ENCODE data around the gene GASK1B.

GASK1B gene

GRCh38 chr4:158172261-158173258 is at the start of gene GASK1B:
TSS of gene GASK1B (minus strand) at chr4:158173025. CDS start at chr4:158171375, 1,650 bp downstream.
- H3K4me3 ChIP-seq (ENCODE audit: low read length) = peak within 1 kb of the TSS; percentile 54
- TF ChIP-seq, protein P1, sequence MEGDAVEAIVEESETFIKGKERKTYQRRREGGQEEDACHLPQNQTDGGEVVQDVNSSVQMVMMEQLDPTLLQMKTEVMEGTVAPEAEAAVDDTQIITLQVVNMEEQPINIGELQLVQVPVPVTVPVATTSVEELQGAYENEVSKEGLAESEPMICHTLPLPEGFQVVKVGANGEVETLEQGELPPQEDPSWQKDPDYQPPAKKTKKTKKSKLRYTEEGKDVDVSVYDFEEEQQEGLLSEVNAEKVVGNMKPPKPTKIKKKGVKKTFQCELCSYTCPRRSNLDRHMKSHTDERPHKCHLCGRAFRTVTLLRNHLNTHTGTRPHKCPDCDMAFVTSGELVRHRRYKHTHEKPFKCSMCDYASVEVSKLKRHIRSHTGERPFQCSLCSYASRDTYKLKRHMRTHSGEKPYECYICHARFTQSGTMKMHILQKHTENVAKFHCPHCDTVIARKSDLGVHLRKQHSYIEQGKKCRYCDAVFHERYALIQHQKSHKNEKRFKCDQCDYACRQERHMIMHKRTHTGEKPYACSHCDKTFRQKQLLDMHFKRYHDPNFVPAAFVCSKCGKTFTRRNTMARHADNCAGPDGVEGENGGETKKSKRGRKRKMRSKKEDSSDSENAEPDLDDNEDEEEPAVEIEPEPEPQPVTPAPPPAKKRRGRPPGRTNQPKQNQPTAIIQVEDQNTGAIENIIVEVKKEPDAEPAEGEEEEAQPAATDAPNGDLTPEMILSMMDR (IDR thresholded peaks at IDR 0.05; ENCODE audit: insufficient read depth, low read depth, low read length, missing control alignments) = peak; percentile 78
- peak; percentile 69 for DNase-seq (ENCODE audit: low read depth)

DNA sequence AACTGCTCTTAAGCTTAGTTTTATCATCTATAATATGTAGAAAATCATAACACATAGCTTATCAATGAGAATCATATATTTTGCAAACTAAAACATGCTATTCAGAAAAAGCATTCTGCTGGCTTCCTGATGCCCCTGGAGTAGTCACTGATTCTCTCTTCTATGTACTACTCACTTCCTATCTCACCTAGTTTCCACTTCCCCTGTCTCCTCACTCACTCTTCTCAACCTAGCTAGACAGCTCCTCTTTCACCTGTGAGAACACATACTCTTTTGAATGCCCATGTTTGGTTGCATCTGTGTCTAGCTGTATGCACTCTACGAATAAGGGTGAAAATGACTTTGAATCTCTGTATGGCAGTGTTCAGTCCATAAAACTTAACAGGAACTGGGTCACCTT is 46.8 kb upstream of the GASK1B start:
- no peak overlapping the region for H3K4me3 ChIP-seq (ENCODE audit: low read length)
- TF ChIP-seq, protein P1 (IDR thresholded peaks at IDR 0.05; ENCODE audit: insufficient read depth, low read depth, low read length, missing control alignments) = no peak
- DNase-seq (ENCODE audit: low read depth) = no peak

DNA sequence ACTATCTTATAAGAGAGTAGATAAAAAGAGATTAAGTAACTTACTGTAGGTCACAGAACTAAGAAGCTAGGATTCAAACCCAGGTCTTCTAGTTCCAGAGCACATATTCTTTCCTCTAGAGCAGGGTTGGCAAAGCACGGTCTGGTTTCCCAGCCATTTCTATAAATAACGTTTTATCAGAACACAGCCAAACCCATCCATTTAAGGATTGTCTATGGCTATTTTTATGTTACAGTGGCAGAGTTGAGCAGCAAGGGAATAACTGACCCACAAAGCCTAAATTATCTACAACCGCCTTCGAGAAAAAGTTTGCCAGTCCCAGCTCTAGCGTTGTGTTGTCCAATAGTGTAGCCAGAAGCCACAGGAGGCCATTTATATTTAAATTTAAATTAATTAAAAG is 44.9 kb upstream of the GASK1B start:
- DNase-seq (ENCODE audit: low read depth) = no peak
- TF ChIP-seq, protein P1 (IDR thresholded peaks at IDR 0.05; ENCODE audit: insufficient read depth, low read depth, low read length, missing control alignments) = no peak
- H3K4me3 ChIP-seq (ENCODE audit: low read length) = no peak overlapping the region

GRCh38 chr4:158214856-158215255 is 42.0 kb upstream of the GASK1B start:
- TF ChIP-seq, protein P1 (IDR thresholded peaks at IDR 0.05; ENCODE audit: insufficient read depth, low read depth, low read length, missing control alignments) = no peak
- no peak for DNase-seq (ENCODE audit: low read depth)
- no peak overlapping the region for H3K4me3 ChIP-seq (ENCODE audit: low read length)

DNA sequence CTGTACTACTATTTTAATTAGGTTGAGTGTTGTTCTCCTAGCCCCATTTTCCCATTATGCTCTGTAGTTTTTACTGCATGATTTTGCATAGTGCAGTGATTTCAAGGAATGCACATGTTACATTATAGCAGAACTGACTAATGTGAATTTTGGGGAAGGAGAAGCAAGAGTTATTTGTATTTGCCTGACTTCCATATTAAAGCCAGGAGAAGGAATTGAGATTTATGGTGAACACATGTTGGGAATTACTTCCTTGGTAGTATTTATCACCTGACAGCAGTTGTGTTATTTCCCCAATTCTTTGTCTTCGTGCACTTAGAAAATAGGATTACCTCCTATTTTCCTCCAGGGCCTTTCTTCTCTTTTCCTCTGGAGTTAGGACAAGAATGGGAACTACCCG is 40.6 kb upstream of the GASK1B start:
- DNase-seq (ENCODE audit: low read depth) = no peak
- H3K4me3 ChIP-seq (ENCODE audit: low read length) = no peak overlapping the region
- TF ChIP-seq, protein P1 (IDR thresholded peaks at IDR 0.05; ENCODE audit: insufficient read depth, low read depth, low read length, missing control alignments) = no peak

DNA sequence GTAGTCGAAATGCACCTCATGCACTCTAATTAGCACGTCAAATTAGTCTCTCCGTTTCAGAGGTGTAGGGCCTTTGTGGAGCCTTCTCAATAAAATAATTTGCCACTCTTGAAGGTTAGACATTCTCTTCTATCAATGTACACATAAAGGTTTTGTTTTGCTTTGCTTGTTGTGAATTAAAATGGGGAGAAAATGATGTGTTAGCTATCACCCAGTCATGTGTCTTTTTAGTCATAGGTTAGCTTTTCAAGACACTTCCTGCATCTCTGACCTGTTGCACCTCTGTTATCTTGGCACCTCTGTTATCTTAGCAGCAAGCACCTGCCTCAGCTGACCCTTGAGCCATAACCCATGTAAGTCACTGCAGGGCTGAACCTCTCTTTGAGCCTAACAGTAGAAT is 38.4 kb upstream of the GASK1B start:
- H3K4me3 ChIP-seq (ENCODE audit: low read length) = peak overlapping the region; percentile 59
- DNase-seq (ENCODE audit: low read depth) = peak; percentile 13
- TF ChIP-seq, protein P1 (IDR thresholded peaks at IDR 0.05; ENCODE audit: insufficient read depth, low read depth, low read length, missing control alignments) = no peak

Measured in epithelial cell of esophagus (primary cell).